SU-DHL-6 (cell line): ENCODE data around the gene CLPTM1L.

Experiments used
- H2AFZ ChIP-seq: fragments of 200-600 bp; sonication (generic); 2 replicates; pipeline ENCODE4 v1.6.1; 2014; ENCODE audit warnings: low read depth, mild to moderate bottlenecking, moderate library complexity, mixed read lengths, antibody characterized with exemption, low read length; ENCODE audit not compliant: severe bottlenecking
- H3F3A ChIP-seq: fragments of 200-600 bp; shearing (Covaris generic); 2 replicates; pipeline ENCODE4 v1.6.0; 2016; ENCODE audit warnings: antibody characterized with exemption, mild to moderate bottlenecking; ENCODE audit not compliant: insufficient read depth
- H3K27ac ChIP-seq: fragments of 200-600 bp; sonication (generic); 2 replicates; pipeline ENCODE4 v1.5.1; 2016; ENCODE audit warnings: low read depth, mild to moderate bottlenecking, low read length, moderate library complexity, mixed read lengths
- H3K27me3 ChIP-seq: fragments of 200-600 bp; sonication (generic), shearing (Covaris generic); 2 replicates; pipeline ENCODE4 v1.6.0; 2014; ENCODE audit warnings: mild to moderate bottlenecking, low read length
- H3K36me3 ChIP-seq: fragments of 200-600 bp; sonication (generic); 2 replicates; pipeline ENCODE4 v1.6.1; 2014; ENCODE audit warnings: mild to moderate bottlenecking, low read length, mixed read lengths
- H3K4me2 ChIP-seq: fragments of 300-600, 200-600 bp; shearing (Covaris generic), sonication (generic); 2 replicates; pipeline ENCODE4 v1.6.0; 2014; ENCODE audit warnings: low read length, low read depth, mild to moderate bottlenecking; ENCODE audit not compliant: poor library complexity, severe bottlenecking
- H3K4me3 ChIP-seq: fragments of 200-600 bp; sonication (generic); 2 replicates; pipeline ENCODE4 v1.5.1; 2014; ENCODE audit warnings: antibody characterized with exemption, low read length, mild to moderate bottlenecking, mixed read lengths; ENCODE audit not compliant: insufficient read depth, poor library complexity, severe bottlenecking
- H3K79me2 ChIP-seq: fragments of 200-600 bp; sonication (generic); 2 replicates; pipeline ENCODE4 v1.6.1; 2014; ENCODE audit warnings: mild to moderate bottlenecking, low read length, moderate library complexity; ENCODE audit not compliant: insufficient read depth
- H3K9ac ChIP-seq: fragments of 200-600 bp; sonication (generic); 2 replicates; pipeline ENCODE4 v1.7.0; 2014; ENCODE audit warnings: mild to moderate bottlenecking, low read length
- H3K9me2 ChIP-seq: fragments of 200-600 bp; sonication (generic); replicated peaks from 2 replicates; pipeline ENCODE4 v1.6.1; 2014; ENCODE audit warnings: low read length; ENCODE audit not compliant: insufficient read depth
- H3K9me3 ChIP-seq: fragments of 200-600 bp; sonication (generic); 2 replicates; pipeline ENCODE4 v1.6.1; 2014; ENCODE audit warnings: low read length, mixed read lengths; ENCODE audit not compliant: insufficient read depth
- H4K20me1 ChIP-seq: fragments of 200-600 bp; sonication (generic); 2 replicates; pipeline ENCODE4 v1.6.1; 2014; ENCODE audit warnings: low read depth, mild to moderate bottlenecking, antibody characterized with exemption, low read length, moderate library complexity, mixed read lengths
- EZH2phosphoT487 ChIP-seq: fragments of 200-600 bp; sonication (generic), shearing (Covaris generic); conservative IDR thresholded peaks from 2 replicates; pipeline ENCODE4 v1.6.1; 2018; ENCODE audit warnings: mild to moderate bottlenecking, antibody characterized with exemption, low read length, moderate library complexity, mixed read lengths
- TF ChIP-seq, protein P1 (sequence below): fragments of 200-600 bp; sonication (generic); IDR thresholded peaks from one replicate; pipeline ENCODE4 v1.5.1; 2017; ENCODE audit warnings: antibody characterized with exemption, mild to moderate bottlenecking, low read length, moderate library complexity; ENCODE audit not compliant: insufficient read depth, poor library complexity, severe bottlenecking

CLPTM1L gene

DNA sequence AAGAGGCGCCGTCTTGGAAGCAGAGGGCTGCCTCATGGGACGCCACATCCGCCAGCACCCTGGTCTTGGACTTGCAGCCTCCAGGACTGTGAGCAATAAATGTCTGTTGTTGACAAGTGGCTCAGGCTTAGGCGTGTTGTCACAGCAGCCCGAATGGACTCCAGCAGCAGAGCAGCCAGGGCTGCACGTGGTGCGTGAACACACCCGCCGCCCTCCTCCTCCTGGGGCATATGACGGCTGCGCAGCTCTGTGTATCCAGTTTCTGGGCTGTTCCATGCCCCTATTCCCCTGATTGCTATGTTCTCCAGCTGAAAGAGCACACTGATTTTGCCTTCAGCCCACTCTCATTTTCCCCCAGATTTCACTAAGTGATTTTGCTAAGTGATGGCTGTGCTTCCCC is 36.0 kb upstream of the CLPTM1L start:
- H3K4me3 ChIP-seq: no peak overlapping the region
- H4K20me1 ChIP-seq: no peaks in the 10 kb centered on the region
- no peaks in the 10 kb centered on the region for H3K36me3 ChIP-seq
- H3K27me3 ChIP-seq: no peaks in the 10 kb centered on the region
- H3K79me2 ChIP-seq: no peaks in the 10 kb centered on the region
- 0 out of 2 replicates have a peak, but pooled peaks cover 5% of the 10 kb centered on the region for H3F3A ChIP-seq
- no peak overlapping the region for H3K4me2 ChIP-seq
- TF ChIP-seq EZH2phosphoT487: no peak
- TF ChIP-seq, protein P1, sequence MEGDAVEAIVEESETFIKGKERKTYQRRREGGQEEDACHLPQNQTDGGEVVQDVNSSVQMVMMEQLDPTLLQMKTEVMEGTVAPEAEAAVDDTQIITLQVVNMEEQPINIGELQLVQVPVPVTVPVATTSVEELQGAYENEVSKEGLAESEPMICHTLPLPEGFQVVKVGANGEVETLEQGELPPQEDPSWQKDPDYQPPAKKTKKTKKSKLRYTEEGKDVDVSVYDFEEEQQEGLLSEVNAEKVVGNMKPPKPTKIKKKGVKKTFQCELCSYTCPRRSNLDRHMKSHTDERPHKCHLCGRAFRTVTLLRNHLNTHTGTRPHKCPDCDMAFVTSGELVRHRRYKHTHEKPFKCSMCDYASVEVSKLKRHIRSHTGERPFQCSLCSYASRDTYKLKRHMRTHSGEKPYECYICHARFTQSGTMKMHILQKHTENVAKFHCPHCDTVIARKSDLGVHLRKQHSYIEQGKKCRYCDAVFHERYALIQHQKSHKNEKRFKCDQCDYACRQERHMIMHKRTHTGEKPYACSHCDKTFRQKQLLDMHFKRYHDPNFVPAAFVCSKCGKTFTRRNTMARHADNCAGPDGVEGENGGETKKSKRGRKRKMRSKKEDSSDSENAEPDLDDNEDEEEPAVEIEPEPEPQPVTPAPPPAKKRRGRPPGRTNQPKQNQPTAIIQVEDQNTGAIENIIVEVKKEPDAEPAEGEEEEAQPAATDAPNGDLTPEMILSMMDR: no peak
- H3K9me2 ChIP-seq: no peaks in the 10 kb centered on the region
- H3K27ac ChIP-seq: no peak overlapping the region
- no peak overlapping the region for H3K9ac ChIP-seq
- no peaks in the 10 kb centered on the region for H3K9me3 ChIP-seq
- H2AFZ ChIP-seq: no peak overlapping the region

DNA sequence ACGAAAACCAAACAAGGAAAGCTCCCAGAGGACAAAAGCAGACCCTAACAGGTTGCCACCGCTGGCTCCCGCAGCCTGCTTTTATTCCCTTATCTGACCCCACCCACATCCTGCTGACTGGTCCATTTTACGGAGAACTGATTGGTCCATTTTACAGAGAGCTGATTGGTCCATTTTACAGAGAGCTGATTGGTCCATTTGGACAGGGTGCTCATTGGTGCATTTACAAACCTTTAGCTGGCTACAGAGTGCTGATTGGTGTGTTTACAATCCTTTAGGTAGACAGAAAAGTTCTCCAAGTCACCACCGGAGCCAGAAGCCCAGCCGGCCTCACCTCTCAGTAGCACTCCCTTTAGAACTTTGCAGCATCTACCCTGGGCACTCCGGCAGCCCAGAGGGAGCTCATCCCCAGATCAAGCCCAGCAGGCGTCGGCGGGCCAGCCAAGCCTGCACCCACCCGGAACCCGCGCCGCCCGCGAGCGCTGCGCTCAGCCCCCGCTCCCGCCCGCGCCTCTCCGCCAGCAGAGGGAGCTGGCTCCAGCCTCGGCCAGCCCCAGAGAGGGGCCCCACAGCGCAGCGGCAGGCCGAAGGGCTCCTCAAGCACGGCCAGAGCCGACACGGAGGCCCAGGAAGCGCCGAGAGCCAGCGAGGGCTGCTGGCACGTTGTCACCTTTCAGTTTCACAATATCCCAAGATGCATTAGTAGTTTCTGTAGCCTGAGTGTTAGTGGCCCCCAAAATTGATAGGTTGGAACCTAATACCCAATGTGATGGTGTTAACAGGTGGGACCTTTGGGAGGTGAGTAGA is 35.3 kb upstream of the CLPTM1L start:
- H3K27me3 ChIP-seq: no peaks in the 10 kb centered on the region
- H3K4me2 ChIP-seq: peak overlapping the region; percentile 9
- H3F3A ChIP-seq: 0 out of 2 replicates have a peak, but pooled peaks cover 4% of the 10 kb centered on the region
- H3K4me3 ChIP-seq: no peak overlapping the region
- H3K36me3 ChIP-seq: no peaks in the 10 kb centered on the region
- H3K27ac ChIP-seq: no peak overlapping the region
- H3K9ac ChIP-seq: no peak overlapping the region
- H3K9me2 ChIP-seq: no peaks in the 10 kb centered on the region
- H3K9me3 ChIP-seq: no peaks in the 10 kb centered on the region
- H4K20me1 ChIP-seq: no peaks in the 10 kb centered on the region
- no peak overlapping the region for H2AFZ ChIP-seq
- no peaks in the 10 kb centered on the region for H3K79me2 ChIP-seq
- TF ChIP-seq, protein P1: peak; percentile 65
- no peak for TF ChIP-seq EZH2phosphoT487

DNA sequence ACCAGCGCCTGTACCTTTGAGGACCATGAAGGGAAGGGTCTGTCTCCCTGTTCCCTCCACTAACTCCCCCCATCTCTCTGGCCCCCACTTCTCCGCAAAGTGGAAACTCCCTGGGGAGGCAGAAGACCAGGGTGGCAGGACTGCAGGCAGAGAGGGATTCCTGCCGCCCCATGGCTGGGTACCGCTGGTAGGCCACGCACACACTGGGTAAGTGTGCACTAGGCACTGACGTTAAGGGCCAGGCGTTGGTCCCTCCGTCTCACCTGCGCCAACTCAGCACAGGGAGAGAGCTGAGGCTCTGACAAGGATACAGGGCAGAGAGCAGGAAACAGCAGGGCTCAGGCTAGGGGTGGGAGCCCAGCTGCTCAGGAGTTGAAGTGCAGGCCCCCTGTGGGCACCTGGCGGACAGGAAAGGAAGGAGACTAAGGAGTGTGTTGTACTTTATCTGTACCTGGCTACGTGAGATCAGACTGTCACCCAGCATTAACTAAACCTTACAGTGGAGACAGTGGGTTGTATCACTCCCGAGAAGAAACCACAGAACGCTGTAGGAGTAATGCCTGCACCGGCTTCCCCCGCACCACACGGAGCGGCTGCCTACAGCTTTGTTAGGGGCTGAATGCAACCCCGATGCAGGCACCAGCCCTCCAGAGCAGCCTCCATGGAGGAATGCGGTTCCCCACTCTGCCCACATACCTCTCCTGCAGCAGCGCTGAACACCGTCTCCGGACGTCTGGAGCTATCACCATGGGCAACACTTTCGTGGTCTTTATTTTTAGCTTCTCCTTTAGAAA is 34.2 kb upstream of the CLPTM1L start:
- no peak overlapping the region for H2AFZ ChIP-seq
- no peak overlapping the region for H3K9ac ChIP-seq
- no peaks in the 10 kb centered on the region for H3K9me3 ChIP-seq
- H3K4me3 ChIP-seq: no peak overlapping the region
- no peaks in the 10 kb centered on the region for H3F3A ChIP-seq
- H3K9me2 ChIP-seq: no peaks in the 10 kb centered on the region
- H3K27me3 ChIP-seq: no peaks in the 10 kb centered on the region
- H3K79me2 ChIP-seq: no peaks in the 10 kb centered on the region
- H3K4me2 ChIP-seq: no peak overlapping the region
- no peak overlapping the region for H3K27ac ChIP-seq
- no peaks in the 10 kb centered on the region for H3K36me3 ChIP-seq
- H4K20me1 ChIP-seq: no peaks in the 10 kb centered on the region
- TF ChIP-seq EZH2phosphoT487: no peak
- TF ChIP-seq, protein P1: no peak
